ENCODE measurements around the gene RBFA.
"Not testable (repeated sequence)": the region's sequence is repeated elsewhere in the genome, so short reads cannot be mapped to it uniquely, and the experiment has no call there.

RBFA gene

GRCh38 chr18:80034068-80034851 lies at the start of gene RBFA:
Gene RBFA, plus strand, starts transcription at chr18:80034434. Its CDS starts 62 bp downstream, at chr18:80034496.
- no peak for FAIRE-seq

- no peak for FAIRE-seq
Observed at GRCh38 chr18:79985172-79985571, 49.1 kb upstream of the RBFA start.

- FAIRE-seq: no peak
Observed at GRCh38 chr18:79986726-79987125, 47.5 kb upstream of the RBFA start.

GRCh38 chr18:79987566-79987965 lies 46.7 kb upstream of the RBFA start:
- no peak for FAIRE-seq

GRCh38 chr18:79988071-79988450 lies 46.2 kb upstream of the RBFA start:
- no peak for FAIRE-seq

- no peak for FAIRE-seq
Observed at GRCh38 chr18:79988451-79989194, 45.6 kb upstream of the RBFA start, which contains the start of gene TXNL4A. Gene TXNL4A, minus strand, starts transcription at chr18:79988563. Its CDS starts 171 bp downstream, at chr18:79988392.

- no peak for FAIRE-seq
Observed at GRCh38 chr18:79989195-79989497, 45.1 kb upstream of the RBFA start.

- peak; percentile 17 for FAIRE-seq
Observed at GRCh38 chr18:79991494-79991893, 42.7 kb upstream of the RBFA start.

GRCh38 chr18:79999701-80000100 lies 34.5 kb upstream of the RBFA start:
- not testable (repeated sequence) for FAIRE-seq

- no peak for FAIRE-seq
Observed at GRCh38 chr18:80000877-80001276, 33.4 kb upstream of the RBFA start.

GRCh38 chr18:80002468-80002867 lies 31.8 kb upstream of the RBFA start:
- no peak for FAIRE-seq

- no peak for FAIRE-seq
Observed at GRCh38 chr18:80004600-80005342, 29.5 kb upstream of the RBFA start.

GRCh38 chr18:80006724-80007123 lies 27.5 kb upstream of the RBFA start:
- FAIRE-seq: no peak

GRCh38 chr18:80009661-80010550 lies 24.3 kb upstream of the RBFA start:
- FAIRE-seq: no peak

GRCh38 chr18:80010551-80010906 lies 23.7 kb upstream of the RBFA start:
- no peak for FAIRE-seq

GRCh38 chr18:80011496-80012137 lies 22.6 kb upstream of the RBFA start:
- FAIRE-seq: not testable (repeated sequence)

- FAIRE-seq: no peak
Observed at GRCh38 chr18:80012714-80013113, 21.5 kb upstream of the RBFA start.

- no peak for FAIRE-seq
Observed at GRCh38 chr18:80022613-80023012, 11.6 kb upstream of the RBFA start.

GRCh38 chr18:80023173-80023572 lies 11.1 kb upstream of the RBFA start:
- no peak for FAIRE-seq

- FAIRE-seq: no peak
Observed at GRCh38 chr18:80026363-80026762, 7.9 kb upstream of the RBFA start.

- FAIRE-seq: not testable (repeated sequence)
Observed at GRCh38 chr18:80027719-80028118, 6.5 kb upstream of the RBFA start.

- FAIRE-seq: no peak
Observed at GRCh38 chr18:80029690-80030089, 4.5 kb upstream of the RBFA start.

All from G401.6 (cell line).